ENCODE measurements around the gene EHD4.

EHD4 gene

GRCh38 chr15:41853831-41854230 is 118.5 kb downstream of the EHD4 start:
- H3K27me3 ChIP-seq (ENCODE audit: control insufficient read depth in 1 of 2, insufficient read depth in 2 of 2, low read length in 2 of 2): peaks cover 21 to 28% of the 10 kb centered on the region in 2 donors
- no peaks in the 10 kb centered on the region for H3K36me3 ChIP-seq (ENCODE audit: control insufficient read depth in 2 of 2, insufficient read depth in 2 of 2, low read length in 2 of 2)
- H3K4me1 ChIP-seq (ENCODE audit: control insufficient read depth, insufficient read depth, low read length): no peaks in the 10 kb centered on the region
- no peaks in the 10 kb centered on the region for H3K9me3 ChIP-seq (ENCODE audit: control insufficient read depth in 2 of 2, low read length in 2 of 2)
- H3K27ac ChIP-seq (ENCODE audit: low read length): no peak overlapping the region
- H3K4me3 ChIP-seq (ENCODE audit: low read length in 2 of 2): no peak overlapping the region
- no peak overlapping the region for H3K9ac ChIP-seq (ENCODE audit: low read length in 2 of 2)

GRCh38 chr15:41852736-41853590 is 119.4 kb downstream of the EHD4 start:
- H3K9ac ChIP-seq (ENCODE audit: low read length in 2 of 2): no peak overlapping the region
- no peaks in the 10 kb centered on the region for H3K9me3 ChIP-seq (ENCODE audit: control insufficient read depth in 2 of 2, low read length in 2 of 2)
- no peak overlapping the region for H3K27ac ChIP-seq (ENCODE audit: low read length)
- H3K4me3 ChIP-seq (ENCODE audit: low read length in 2 of 2): no peak overlapping the region
- peaks cover 0 to 3% of the 10 kb centered on the region in 2 donors for H3K36me3 ChIP-seq (ENCODE audit: control insufficient read depth in 2 of 2, insufficient read depth in 2 of 2, low read length in 2 of 2)
- no peaks in the 10 kb centered on the region for H3K4me1 ChIP-seq (ENCODE audit: control insufficient read depth, insufficient read depth, low read length)
- peaks cover 21 to 28% of the 10 kb centered on the region in 2 donors for H3K27me3 ChIP-seq (ENCODE audit: control insufficient read depth in 1 of 2, insufficient read depth in 2 of 2, low read length in 2 of 2)

GRCh38 chr15:41851755-41852370 is 120.5 kb downstream of the EHD4 start:
- Histone ChIP-seq H3K27ac (ENCODE audit: low read length) (no peak overlapping the region), H3K9me3 (ENCODE audit: control insufficient read depth in 2 of 2, low read length in 2 of 2) (no peaks in the 10 kb centered on the region), H3K9ac (ENCODE audit: low read length in 2 of 2) (no peak overlapping the region), H3K36me3 (ENCODE audit: control insufficient read depth in 2 of 2, insufficient read depth in 2 of 2, low read length in 2 of 2) (peaks cover 0 to 11% of the 10 kb centered on the region in 2 donors), H3K4me3 (ENCODE audit: low read length in 2 of 2) (no peak overlapping the region), H3K27me3 (ENCODE audit: control insufficient read depth in 1 of 2, insufficient read depth in 2 of 2, low read length in 2 of 2) (peaks cover 19 to 28% of the 10 kb centered on the region in 2 donors), H3K4me1 (ENCODE audit: control insufficient read depth, insufficient read depth, low read length) (no peaks in the 10 kb centered on the region)

DNA sequence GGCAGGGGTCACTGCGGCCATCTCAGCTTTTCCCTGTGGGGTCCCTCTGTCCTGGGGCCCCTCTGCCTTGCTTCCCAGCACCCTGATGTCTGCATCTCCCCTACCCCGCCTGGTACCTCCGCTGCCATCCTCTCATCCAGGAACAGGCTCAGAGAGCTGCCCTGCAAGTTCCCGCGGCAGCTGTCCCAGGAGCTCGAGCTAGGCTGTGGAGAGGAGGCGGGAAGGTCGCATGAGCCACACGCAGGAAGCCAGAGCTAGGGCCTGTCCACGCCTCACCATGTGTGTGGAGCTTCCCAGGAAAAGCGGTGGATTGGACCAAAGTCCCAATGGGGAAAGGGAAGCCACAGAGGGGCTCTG is 121.2 kb downstream of the EHD4 start:
- Histone ChIP-seq H3K9me3 (ENCODE audit: control insufficient read depth in 2 of 2, low read length in 2 of 2) (no peaks in the 10 kb centered on the region), H3K36me3 (ENCODE audit: control insufficient read depth in 2 of 2, insufficient read depth in 2 of 2, low read length in 2 of 2) (peaks cover 7 to 17% of the 10 kb centered on the region in 2 donors), H3K4me1 (ENCODE audit: control insufficient read depth, insufficient read depth, low read length) (no peaks in the 10 kb centered on the region), H3K27me3 (ENCODE audit: control insufficient read depth in 1 of 2, insufficient read depth in 2 of 2, low read length in 2 of 2) (peaks cover 18 to 26% of the 10 kb centered on the region in 2 donors), H3K27ac (ENCODE audit: low read length) (no peak overlapping the region), H3K4me3 (ENCODE audit: low read length in 2 of 2) (no peak overlapping the region), H3K9ac (ENCODE audit: low read length in 2 of 2) (no peak overlapping the region)

DNA sequence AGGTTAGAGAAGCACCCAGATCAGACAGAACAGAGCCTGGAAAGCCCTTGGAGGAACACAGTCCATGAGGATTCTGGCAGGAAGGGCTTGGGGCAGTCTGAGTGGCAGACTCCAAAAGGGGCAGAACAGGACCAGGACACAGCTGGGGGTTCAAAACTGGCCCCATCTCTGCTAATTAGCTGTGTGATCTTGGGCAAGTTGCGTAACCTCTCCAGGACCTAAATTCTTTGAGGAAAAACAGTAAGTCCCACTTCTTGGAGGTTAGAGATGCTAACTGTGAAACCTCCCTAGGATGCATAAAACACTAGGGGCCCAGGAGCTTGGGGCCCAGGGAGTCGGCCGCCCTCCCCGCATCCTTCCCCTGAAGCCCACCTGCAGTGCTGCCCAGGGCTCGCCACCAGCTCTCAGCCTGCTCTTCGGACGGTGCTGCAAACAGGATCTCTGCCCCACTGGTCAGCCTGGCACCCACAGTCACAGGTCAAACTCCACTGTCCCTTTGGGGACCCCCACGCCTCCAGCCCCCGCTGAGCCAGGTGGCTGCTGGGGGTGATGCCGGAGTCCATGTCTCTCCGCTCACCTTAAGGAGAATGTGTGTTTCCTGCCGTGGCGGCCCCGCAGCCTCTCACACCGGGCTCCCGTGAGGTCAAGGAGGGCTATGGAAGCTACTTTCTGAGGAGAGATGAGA is 121.7 kb downstream of the EHD4 start:
- no peak overlapping the region for H3K9ac ChIP-seq (ENCODE audit: low read length in 2 of 2)
- no peak overlapping the region for H3K4me3 ChIP-seq (ENCODE audit: low read length in 2 of 2)

DNA sequence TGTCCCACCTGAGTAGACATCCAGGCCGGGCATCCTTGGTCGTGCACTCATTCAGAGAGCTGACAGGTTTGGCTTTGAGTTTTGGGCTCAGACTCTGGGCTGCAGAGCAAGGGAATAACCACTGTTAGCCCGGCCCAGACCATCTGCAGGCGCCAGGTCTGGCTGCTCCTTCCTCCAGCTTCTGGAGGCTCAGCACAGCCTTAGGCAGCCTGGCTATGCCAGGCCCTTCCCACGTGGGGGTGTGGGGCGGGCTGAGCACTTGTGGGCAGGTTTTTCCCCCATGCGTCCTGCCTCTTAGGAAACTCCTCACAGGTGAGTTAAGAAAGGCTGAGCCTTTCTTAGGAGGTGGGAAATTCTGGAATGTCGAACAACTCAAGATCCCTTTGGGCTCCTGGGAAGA is 122.5 kb downstream of the EHD4 start:
- Histone ChIP-seq H3K36me3 (ENCODE audit: control insufficient read depth in 2 of 2, insufficient read depth in 2 of 2, low read length in 2 of 2) (peaks cover 7 to 27% of the 10 kb centered on the region in 2 donors), H3K9ac (ENCODE audit: low read length in 2 of 2) (no peak overlapping the region), H3K4me1 (ENCODE audit: control insufficient read depth, insufficient read depth, low read length) (no peaks in the 10 kb centered on the region)

More for the DNA sequence above, 121.7 kb downstream of the EHD4 start:
- H3K4me1 ChIP-seq (ENCODE audit: control insufficient read depth, insufficient read depth, low read length): no peaks in the 10 kb centered on the region
- H3K27me3 ChIP-seq (ENCODE audit: control insufficient read depth in 1 of 2, insufficient read depth in 2 of 2, low read length in 2 of 2): peaks cover 17 to 24% of the 10 kb centered on the region in 2 donors
- H3K27ac ChIP-seq (ENCODE audit: low read length): no peak overlapping the region
- H3K36me3 ChIP-seq (ENCODE audit: control insufficient read depth in 2 of 2, insufficient read depth in 2 of 2, low read length in 2 of 2): peaks cover 7 to 21% of the 10 kb centered on the region in 2 donors
- H3K9me3 ChIP-seq (ENCODE audit: control insufficient read depth in 2 of 2, low read length in 2 of 2): no peaks in the 10 kb centered on the region

GRCh38 chr15:41849204-41849603 is 123.2 kb downstream of the EHD4 start:
- no peaks in the 10 kb centered on the region for H3K4me1 ChIP-seq (ENCODE audit: control insufficient read depth, insufficient read depth, low read length)
- no peaks in the 10 kb centered on the region for H3K9me3 ChIP-seq (ENCODE audit: control insufficient read depth in 2 of 2, low read length in 2 of 2)
- peaks cover 7 to 31% of the 10 kb centered on the region in 2 donors for H3K36me3 ChIP-seq (ENCODE audit: control insufficient read depth in 2 of 2, insufficient read depth in 2 of 2, low read length in 2 of 2)
- no peak overlapping the region for H3K9ac ChIP-seq (ENCODE audit: low read length in 2 of 2)
- H3K4me3 ChIP-seq (ENCODE audit: low read length in 2 of 2): no peak overlapping the region
- H3K27me3 ChIP-seq (ENCODE audit: control insufficient read depth in 1 of 2, insufficient read depth in 2 of 2, low read length in 2 of 2): peaks cover 7 to 12% of the 10 kb centered on the region in 2 donors
- H3K27ac ChIP-seq (ENCODE audit: low read length): no peak overlapping the region

More for the DNA sequence above, 122.5 kb downstream of the EHD4 start:
- no peak overlapping the region for H3K4me3 ChIP-seq (ENCODE audit: low read length in 2 of 2)
- H3K27ac ChIP-seq (ENCODE audit: low read length): no peak overlapping the region
- no peaks in the 10 kb centered on the region for H3K9me3 ChIP-seq (ENCODE audit: control insufficient read depth in 2 of 2, low read length in 2 of 2)
- H3K27me3 ChIP-seq (ENCODE audit: control insufficient read depth in 1 of 2, insufficient read depth in 2 of 2, low read length in 2 of 2): peaks cover 12 to 17% of the 10 kb centered on the region in 2 donors

- H3K9me3 ChIP-seq (ENCODE audit: control insufficient read depth in 2 of 2, low read length in 2 of 2): no peaks in the 10 kb centered on the region
- no peak overlapping the region for H3K9ac ChIP-seq (ENCODE audit: low read length in 2 of 2)
- H3K36me3 ChIP-seq (ENCODE audit: control insufficient read depth in 2 of 2, insufficient read depth in 2 of 2, low read length in 2 of 2): peaks cover 7 to 31% of the 10 kb centered on the region in 2 donors
- no peaks in the 10 kb centered on the region for H3K4me1 ChIP-seq (ENCODE audit: control insufficient read depth, insufficient read depth, low read length)
- H3K4me3 ChIP-seq (ENCODE audit: low read length in 2 of 2): no peak overlapping the region
- H3K27ac ChIP-seq (ENCODE audit: low read length): no peak overlapping the region
- H3K27me3 ChIP-seq (ENCODE audit: control insufficient read depth in 1 of 2, insufficient read depth in 2 of 2, low read length in 2 of 2): peaks cover 7 to 11% of the 10 kb centered on the region in 2 donors
Measured at GRCh38 chr15:41848631-41849030, 123.7 kb downstream of the EHD4 start.

DNA sequence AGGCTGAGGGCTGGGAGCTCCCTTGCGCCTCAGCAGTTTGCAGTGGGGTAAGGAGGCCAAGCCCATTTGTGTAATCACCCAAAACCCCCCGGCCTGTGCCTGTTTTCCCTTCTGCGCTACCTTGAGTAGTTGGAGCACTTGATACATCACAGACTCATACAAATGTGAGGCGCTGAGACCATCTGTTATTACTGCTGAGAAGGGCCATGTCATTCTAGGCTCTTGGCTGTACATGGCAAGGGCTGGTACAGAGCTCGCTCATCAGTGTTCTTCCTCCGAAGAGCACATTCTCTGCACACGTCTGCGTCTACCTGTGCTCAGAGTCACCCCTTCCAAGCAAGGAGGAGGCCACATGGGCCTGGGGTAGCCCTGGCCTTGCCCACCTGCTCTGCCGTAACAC is 124.4 kb downstream of the EHD4 start:
- Histone ChIP-seq H3K36me3 (ENCODE audit: control insufficient read depth in 2 of 2, insufficient read depth in 2 of 2, low read length in 2 of 2) (peaks cover 7 to 31% of the 10 kb centered on the region in 2 donors), H3K4me3 (ENCODE audit: low read length in 2 of 2) (no peak overlapping the region), H3K4me1 (ENCODE audit: control insufficient read depth, insufficient read depth, low read length) (no peaks in the 10 kb centered on the region), H3K9ac (ENCODE audit: low read length in 2 of 2) (no peak overlapping the region), H3K9me3 (ENCODE audit: control insufficient read depth in 2 of 2, low read length in 2 of 2) (no peaks in the 10 kb centered on the region), H3K27me3 (ENCODE audit: control insufficient read depth in 1 of 2, insufficient read depth in 2 of 2, low read length in 2 of 2) (peaks cover 3 to 7% of the 10 kb centered on the region in 2 donors), H3K27ac (ENCODE audit: low read length) (no peak overlapping the region)

GRCh38 chr15:41847206-41847605 is 125.2 kb downstream of the EHD4 start:
- no peak overlapping the region for H3K27ac ChIP-seq (ENCODE audit: low read length)
- H3K36me3 ChIP-seq (ENCODE audit: control insufficient read depth in 2 of 2, insufficient read depth in 2 of 2, low read length in 2 of 2): peaks cover 7 to 31% of the 10 kb centered on the region in 2 donors
- H3K9ac ChIP-seq (ENCODE audit: low read length in 2 of 2): no peak overlapping the region
- no peak overlapping the region for H3K4me3 ChIP-seq (ENCODE audit: low read length in 2 of 2)
- no peaks in the 10 kb centered on the region for H3K9me3 ChIP-seq (ENCODE audit: control insufficient read depth in 2 of 2, low read length in 2 of 2)
- H3K27me3 ChIP-seq (ENCODE audit: control insufficient read depth in 1 of 2, insufficient read depth in 2 of 2, low read length in 2 of 2): peaks cover under 1 to 6% of the 10 kb centered on the region in 2 donors
- no peaks in the 10 kb centered on the region for H3K4me1 ChIP-seq (ENCODE audit: control insufficient read depth, insufficient read depth, low read length)

Data from stomach smooth muscle (tissue), 2 donors.